ENCODE results near the gene P4HA3.

Gene P4HA3

GRCh38 chr11:74280494-74280893, 30.9 kb downstream of the P4HA3 start:
- no peak for TF ChIP-seq TAF1 (IDR thresholded peaks at IDR 0.05; ENCODE audit: borderline replicate concordance, low read depth, low read length)
- TF ChIP-seq POLR2A (IDR thresholded peaks at IDR 0.05; ENCODE audit: low read depth, low read length): no peak
- no peak for TF ChIP-seq POLR2AphosphoS5 (IDR thresholded peaks at IDR 0.05; ENCODE audit: low read depth, low read length)

GRCh38 chr11:74279256-74279655, 32.2 kb downstream of the P4HA3 start:
- no peak for DNase-seq (ENCODE audit: insufficient read length)
- FAIRE-seq: no peak
- TF ChIP-seq POLR2A (IDR thresholded peaks at IDR 0.05; ENCODE audit: low read depth, low read length) (no peak), TAF1 (IDR thresholded peaks at IDR 0.05; ENCODE audit: borderline replicate concordance, low read depth, low read length) (no peak), POLR2AphosphoS5 (IDR thresholded peaks at IDR 0.05; ENCODE audit: low read depth, low read length) (no peak)

More at GRCh38 chr11:74280494-74280893, 30.9 kb downstream of the P4HA3 start:
- FAIRE-seq (no peak), DNase-seq (ENCODE audit: insufficient read length) (no peak)

- TF ChIP-seq POLR2A (IDR thresholded peaks at IDR 0.05; ENCODE audit: low read depth, low read length) (no peak), TAF1 (IDR thresholded peaks at IDR 0.05; ENCODE audit: borderline replicate concordance, low read depth, low read length) (no peak), POLR2AphosphoS5 (IDR thresholded peaks at IDR 0.05; ENCODE audit: low read depth, low read length) (no peak)
- DNase-seq (ENCODE audit: insufficient read length): no peak
- FAIRE-seq: no peak
These were observed 32.7 kb downstream of the P4HA3 start for GRCh38 chr11:74278721-74279161.

- no peak for TF ChIP-seq POLR2A (IDR thresholded peaks at IDR 0.05; ENCODE audit: low read depth, low read length)
- no peak for TF ChIP-seq TAF1 (IDR thresholded peaks at IDR 0.05; ENCODE audit: borderline replicate concordance, low read depth, low read length)
- TF ChIP-seq POLR2AphosphoS5 (IDR thresholded peaks at IDR 0.05; ENCODE audit: low read depth, low read length): no peak
- DNase-seq (ENCODE audit: insufficient read length): no peak
- no peak for FAIRE-seq
These were observed 33.3 kb downstream of the P4HA3 start for GRCh38 chr11:74278103-74278502.

- FAIRE-seq: no peak
- no peak for DNase-seq (ENCODE audit: insufficient read length)
- TF ChIP-seq POLR2AphosphoS5 (IDR thresholded peaks at IDR 0.05; ENCODE audit: low read depth, low read length) (no peak), POLR2A (IDR thresholded peaks at IDR 0.05; ENCODE audit: low read depth, low read length) (no peak), TAF1 (IDR thresholded peaks at IDR 0.05; ENCODE audit: borderline replicate concordance, low read depth, low read length) (no peak)
These were observed 34.9 kb downstream of the P4HA3 start for GRCh38 chr11:74276581-74276980.

- DNase-seq (ENCODE audit: insufficient read length) (no peak), FAIRE-seq (no peak)
- no peak for TF ChIP-seq POLR2AphosphoS5 (IDR thresholded peaks at IDR 0.05; ENCODE audit: low read depth, low read length)
- no peak for TF ChIP-seq POLR2A (IDR thresholded peaks at IDR 0.05; ENCODE audit: low read depth, low read length)
- no peak for TF ChIP-seq TAF1 (IDR thresholded peaks at IDR 0.05; ENCODE audit: borderline replicate concordance, low read depth, low read length)
These were observed 39.2 kb downstream of the P4HA3 start for GRCh38 chr11:74272276-74272675.

GRCh38 chr11:74269161-74269811, 42.2 kb downstream of the P4HA3 start:
- no peak for FAIRE-seq
- no peak for TF ChIP-seq TAF1 (IDR thresholded peaks at IDR 0.05; ENCODE audit: borderline replicate concordance, low read depth, low read length)
- TF ChIP-seq POLR2A (IDR thresholded peaks at IDR 0.05; ENCODE audit: low read depth, low read length): no peak
- TF ChIP-seq POLR2AphosphoS5 (IDR thresholded peaks at IDR 0.05; ENCODE audit: low read depth, low read length): no peak
- DNase-seq (ENCODE audit: insufficient read length): no peak

GRCh38 chr11:74268456-74268855, 43.0 kb downstream of the P4HA3 start:
- DNase-seq (ENCODE audit: insufficient read length): no peak
- FAIRE-seq: no peak
- TF ChIP-seq POLR2AphosphoS5 (IDR thresholded peaks at IDR 0.05; ENCODE audit: low read depth, low read length): no peak

GRCh38 chr11:74267014-74267413, 44.4 kb downstream of the P4HA3 start:
- TF ChIP-seq POLR2A (IDR thresholded peaks at IDR 0.05; ENCODE audit: low read depth, low read length): no peak
- no peak for TF ChIP-seq POLR2AphosphoS5 (IDR thresholded peaks at IDR 0.05; ENCODE audit: low read depth, low read length)
- no peak for TF ChIP-seq TAF1 (IDR thresholded peaks at IDR 0.05; ENCODE audit: borderline replicate concordance, low read depth, low read length)
- DNase-seq (ENCODE audit: insufficient read length) (no peak), FAIRE-seq (no peak)

GRCh38 chr11:74265256-74265655, 46.2 kb downstream of the P4HA3 start:
- DNase-seq (ENCODE audit: insufficient read length) (no peak), FAIRE-seq (no peak)
- TF ChIP-seq TAF1 (IDR thresholded peaks at IDR 0.05; ENCODE audit: borderline replicate concordance, low read depth, low read length): no peak

- DNase-seq (ENCODE audit: insufficient read length) (no peak), FAIRE-seq (no peak)
- TF ChIP-seq POLR2AphosphoS5 (IDR thresholded peaks at IDR 0.05; ENCODE audit: low read depth, low read length) (no peak), TAF1 (IDR thresholded peaks at IDR 0.05; ENCODE audit: borderline replicate concordance, low read depth, low read length) (no peak), POLR2A (IDR thresholded peaks at IDR 0.05; ENCODE audit: low read depth, low read length) (no peak)
These were observed 48.7 kb downstream of the P4HA3 start for GRCh38 chr11:74262725-74263124.

GRCh38 chr11:74257959-74258553, 53.4 kb downstream of the P4HA3 start:
- FAIRE-seq (no peak), DNase-seq (ENCODE audit: insufficient read length) (no peak)

More at GRCh38 chr11:74257959-74258553, 53.4 kb downstream of the P4HA3 start:
- TF ChIP-seq POLR2A (IDR thresholded peaks at IDR 0.05; ENCODE audit: low read depth, low read length) (no peak), POLR2AphosphoS5 (IDR thresholded peaks at IDR 0.05; ENCODE audit: low read depth, low read length) (no peak), TAF1 (IDR thresholded peaks at IDR 0.05; ENCODE audit: borderline replicate concordance, low read depth, low read length) (no peak)
